Activated T-helper 1 cell treated with anti-CD3 and anti-CD28 coated beads, Interleukin-12 subunit alpha, Interleukin-12 subunit beta, Interleukin-2, Interleukin-4 antibody, amounts not matched to agents 30 ng/mL and 10 ng/mL and 1 ng/mL, durations not matched to agents 14 hours and 24 hours and 36 hours (primary cell): Measurements from ENCODE around the gene AADACL3. TPM values are rescaled to one million over a fixed set of nuclear protein-coding genes. Genes with fewer than 3 reads are reported as not detected.
"Not testable (repeated sequence)": the region's sequence is repeated elsewhere in the genome, so short reads cannot be mapped to it uniquely, and the experiment has no call there.

ENCODE experiments used
- DNase-seq: peaks from one replicate; pipeline ENCODE4 v3.0.0; 2021; ENCODE audit warnings: low spot score
- H3K27ac Mint-ChIP-seq: one replicate; pipeline ENCODE4 v1.8.0; 2021; ENCODE audit warnings: mild to moderate bottlenecking, mixed read lengths
- H3K27me3 Mint-ChIP-seq: one replicate; pipeline ENCODE4 v1.8.0; 2022; ENCODE audit warnings: mild to moderate bottlenecking, moderate library complexity, mixed read lengths; ENCODE audit not compliant: insufficient read depth
- H3K36me3 Mint-ChIP-seq: one replicate; pipeline ENCODE4 v1.8.0; 2021; ENCODE audit warnings: low read depth, mixed read lengths
- H3K4me1 Mint-ChIP-seq: one replicate; pipeline ENCODE4 v1.8.0; 2021; ENCODE audit warnings: low read depth, mixed read lengths
- H3K4me3 Mint-ChIP-seq: one replicate; pipeline ENCODE4 v1.8.0; 2021; ENCODE audit warnings: mild to moderate bottlenecking, moderate library complexity, mixed read lengths
- H3K9me3 Mint-ChIP-seq: one replicate; pipeline ENCODE4 v1.8.0; 2021; ENCODE audit warnings: mixed read lengths
- intact Hi-C: fragments of 100-400 bp; cut with micrococcal nuclease; formaldehyde crosslinking; loops from one replicate; pipeline ENCODE4 v1.15.1; 2024
- total RNA-seq: library from RNA; stranded (reverse); gene quantifications from 2 replicates; pipeline ENCODE4 v1.2.3, GENCODE V29; 2022

Gene AADACL3
- total RNA-seq, 1 donor from 2014 or later: not detected

DNA sequence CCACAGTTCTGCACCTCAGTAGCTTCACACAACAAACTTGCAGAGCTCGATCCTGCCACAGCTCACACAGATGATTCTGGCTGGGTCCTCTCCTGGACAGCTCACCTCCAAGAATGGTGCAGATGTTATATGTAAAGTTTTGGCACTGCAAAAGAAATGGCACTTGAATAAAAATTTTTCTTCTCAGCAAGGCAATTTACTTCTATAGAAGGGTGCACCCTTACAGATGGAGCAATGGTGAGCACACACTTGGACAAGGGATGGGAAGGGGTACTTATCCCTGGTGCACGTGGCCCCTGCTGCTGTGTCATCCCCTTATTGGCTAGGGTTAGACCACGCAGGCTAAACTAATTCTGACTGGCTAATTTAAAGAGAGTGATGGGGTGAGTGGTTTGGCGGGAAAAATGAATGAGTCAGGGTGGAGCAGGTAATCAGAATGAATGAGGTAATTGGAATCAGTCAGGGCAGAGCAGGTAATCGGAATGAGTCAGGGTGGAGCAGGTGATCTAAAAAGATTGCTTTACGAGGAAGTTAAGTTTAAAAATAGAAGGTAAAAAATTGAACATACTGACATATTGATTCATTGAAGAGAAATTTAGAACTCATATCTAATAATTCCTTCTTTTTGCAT is 12.0 kb upstream of the AADACL3 start:
- no peak for DNase-seq
- Mint-ChIP-seq H3K27me3 (peaks cover 5% of the 10 kb centered on the region), H3K9me3 (no peaks in the 10 kb centered on the region), H3K4me1 (no peaks in the 10 kb centered on the region), H3K36me3 (no peaks in the 10 kb centered on the region), H3K4me3 (no peak overlapping the region), H3K27ac (no peak overlapping the region)
- intact Hi-C loops: no loop called here

DNA sequence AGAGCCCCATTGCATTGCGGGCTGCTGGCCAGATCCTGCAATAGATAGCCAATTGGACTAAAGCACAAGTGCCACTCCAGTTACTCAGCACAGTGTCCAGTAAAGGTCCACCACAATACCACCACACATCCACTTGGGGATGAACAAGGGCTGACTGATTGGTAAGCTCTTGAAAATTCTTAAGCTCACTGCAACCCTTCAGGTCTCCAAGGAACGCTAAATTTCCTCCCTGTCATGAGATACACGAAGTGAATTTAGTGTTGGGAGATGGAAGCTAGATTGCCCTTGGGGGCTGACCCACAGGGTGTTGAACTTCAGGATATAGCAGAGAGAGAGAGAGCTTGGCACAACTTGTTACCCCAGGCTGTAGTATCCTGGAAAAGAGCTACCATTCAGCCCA is 9.8 kb upstream of the AADACL3 start:
- no peak overlapping the region for H3K4me3 Mint-ChIP-seq
- no peaks in the 10 kb centered on the region for H3K9me3 Mint-ChIP-seq
- H3K4me1 Mint-ChIP-seq: no peaks in the 10 kb centered on the region
- no peak overlapping the region for H3K27ac Mint-ChIP-seq
- no peak for DNase-seq
- H3K27me3 Mint-ChIP-seq: no peaks in the 10 kb centered on the region
- intact Hi-C loops: no loop called here
- no peaks in the 10 kb centered on the region for H3K36me3 Mint-ChIP-seq

DNA sequence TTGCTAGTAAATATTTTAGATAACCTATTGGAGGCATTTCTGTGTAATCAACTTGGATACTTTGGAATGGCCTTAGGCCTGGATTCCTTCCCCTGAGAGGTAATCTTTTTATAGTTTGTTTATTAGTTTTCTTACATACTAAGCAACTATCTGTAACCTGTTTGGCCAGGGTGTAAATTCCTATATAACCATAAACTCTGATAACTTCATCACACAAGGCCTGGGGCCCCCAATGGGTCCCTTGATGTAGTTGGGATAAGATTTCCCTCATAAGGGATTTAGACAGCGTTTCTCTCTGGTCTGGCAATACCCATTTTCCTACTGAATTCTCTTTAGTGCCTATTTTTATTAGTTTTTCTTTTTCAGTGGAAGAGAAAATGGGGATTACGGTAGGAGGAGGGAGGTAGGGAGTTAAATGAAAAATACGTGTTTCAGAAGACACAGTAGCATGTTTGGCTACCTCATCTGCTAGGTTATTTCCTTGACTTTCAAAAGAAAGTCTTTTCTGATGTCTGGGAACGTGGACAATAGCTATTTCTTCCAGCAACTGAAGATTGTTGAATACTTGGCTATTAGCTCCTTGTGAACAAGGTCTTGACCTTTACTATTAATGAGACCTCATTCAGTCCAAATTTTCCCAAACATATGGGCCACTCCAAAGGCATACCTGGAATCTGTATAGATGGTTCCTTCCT is 7.4 kb upstream of the AADACL3 start:
- Mint-ChIP-seq H3K27ac (no peak overlapping the region), H3K36me3 (no peaks in the 10 kb centered on the region), H3K4me3 (no peak overlapping the region), H3K9me3 (no peaks in the 10 kb centered on the region), H3K27me3 (peaks cover 7% of the 10 kb centered on the region), H3K4me1 (no peaks in the 10 kb centered on the region)
- DNase-seq: no peak
- intact Hi-C loops: no loop called here

DNA sequence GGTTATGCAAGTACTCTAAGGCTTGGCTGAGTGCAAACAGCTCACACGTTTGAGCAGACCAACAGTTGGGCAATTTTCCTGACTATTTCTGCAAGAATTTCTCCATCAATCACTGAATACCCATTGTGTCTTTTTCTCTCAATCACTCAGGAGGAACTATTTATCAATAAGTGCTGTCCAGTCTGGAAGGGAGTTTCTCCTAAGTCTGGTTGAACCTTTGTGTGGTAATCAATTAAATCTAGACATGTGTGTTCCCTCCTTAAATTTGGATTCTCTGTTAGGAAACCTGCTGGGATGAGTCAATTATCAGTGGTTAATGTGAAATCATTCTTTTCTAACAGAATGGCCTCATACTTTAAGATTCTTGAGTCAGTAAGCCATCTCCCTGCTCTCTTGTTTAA is 6.8 kb upstream of the AADACL3 start:
- intact Hi-C loops: no loop called here
- peaks cover 7% of the 10 kb centered on the region for H3K27me3 Mint-ChIP-seq
- no peak overlapping the region for H3K27ac Mint-ChIP-seq
- H3K4me3 Mint-ChIP-seq: no peak overlapping the region
- no peak for DNase-seq
- no peaks in the 10 kb centered on the region for H3K4me1 Mint-ChIP-seq
- no peaks in the 10 kb centered on the region for H3K36me3 Mint-ChIP-seq
- no peaks in the 10 kb centered on the region for H3K9me3 Mint-ChIP-seq

DNA sequence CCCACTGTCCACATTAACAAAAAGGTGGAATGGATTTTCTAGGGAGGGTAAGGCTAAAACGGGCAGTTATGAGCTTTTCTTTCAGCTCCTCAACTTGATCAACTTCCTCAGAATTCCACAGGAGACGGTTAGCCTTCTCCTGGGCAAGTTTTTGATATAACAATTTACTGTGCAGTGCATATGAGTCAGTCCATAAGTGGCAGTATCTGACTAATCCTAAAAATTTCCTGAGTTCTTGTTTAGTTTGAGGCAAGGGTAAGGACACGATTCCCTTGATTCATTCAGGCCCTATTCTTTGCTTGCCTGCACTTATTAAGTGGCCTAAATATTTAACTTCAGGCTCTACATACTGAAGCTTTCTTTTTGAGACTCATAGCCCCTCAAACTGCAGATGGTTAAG is 6.2 kb upstream of the AADACL3 start:
- Mint-ChIP-seq H3K36me3 (no peaks in the 10 kb centered on the region), H3K9me3 (no peaks in the 10 kb centered on the region), H3K27ac (no peak overlapping the region), H3K4me3 (no peak overlapping the region), H3K27me3 (peaks cover 7% of the 10 kb centered on the region), H3K4me1 (no peaks in the 10 kb centered on the region)
- intact Hi-C loops: no loop called here
- no peak for DNase-seq

DNA sequence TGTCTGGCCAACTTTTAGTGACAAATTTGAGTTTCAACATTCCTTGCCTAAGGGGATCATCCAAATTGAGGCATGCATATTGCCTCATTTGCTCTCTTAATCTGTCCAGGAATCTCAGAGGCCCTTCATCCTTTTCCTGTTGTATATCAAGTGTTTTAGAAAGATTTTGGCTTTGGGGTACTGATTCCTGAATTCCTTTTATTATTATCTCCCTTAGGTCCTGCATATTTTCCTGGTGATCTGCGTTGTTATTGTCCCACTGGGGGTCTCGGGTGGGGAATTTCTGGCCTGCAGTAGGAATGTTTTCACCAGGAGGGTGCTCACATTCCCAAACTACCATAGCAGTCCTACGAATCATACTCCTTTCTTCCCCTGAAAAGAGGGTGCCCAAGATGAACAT is 4.4 kb upstream of the AADACL3 start:
- H3K4me3 Mint-ChIP-seq: no peak overlapping the region
- no peaks in the 10 kb centered on the region for H3K36me3 Mint-ChIP-seq
- no peak overlapping the region for H3K27ac Mint-ChIP-seq
- intact Hi-C loops: no loop called here
- no peaks in the 10 kb centered on the region for H3K9me3 Mint-ChIP-seq
- DNase-seq: no peak
- H3K27me3 Mint-ChIP-seq: peaks cover 12% of the 10 kb centered on the region
- no peaks in the 10 kb centered on the region for H3K4me1 Mint-ChIP-seq

DNA sequence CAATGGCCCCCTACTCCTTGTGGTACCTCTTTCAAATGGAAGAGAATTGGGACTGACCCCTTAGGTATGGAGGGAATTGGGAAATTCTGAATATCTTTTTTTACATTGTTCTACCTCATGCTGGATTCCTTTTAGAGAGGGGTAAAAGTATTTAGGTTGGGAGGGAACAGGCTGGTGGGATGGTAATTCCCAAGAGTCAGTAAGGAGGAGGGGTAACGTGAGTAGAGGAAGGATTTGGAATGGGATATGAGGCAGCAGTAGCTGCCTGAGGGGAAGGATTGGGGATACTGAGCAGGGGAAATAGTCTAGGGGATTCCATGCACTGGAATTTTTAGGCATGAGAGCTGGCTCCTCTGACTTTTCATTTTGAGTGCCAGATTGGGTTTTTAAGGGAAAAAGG is 3.8 kb upstream of the AADACL3 start:
- Mint-ChIP-seq H3K27ac (no peak overlapping the region), H3K9me3 (no peaks in the 10 kb centered on the region), H3K27me3 (peaks cover 12% of the 10 kb centered on the region), H3K4me1 (no peaks in the 10 kb centered on the region), H3K4me3 (no peak overlapping the region), H3K36me3 (no peaks in the 10 kb centered on the region)
- intact Hi-C loops: no loop called here
- no peak for DNase-seq

DNA sequence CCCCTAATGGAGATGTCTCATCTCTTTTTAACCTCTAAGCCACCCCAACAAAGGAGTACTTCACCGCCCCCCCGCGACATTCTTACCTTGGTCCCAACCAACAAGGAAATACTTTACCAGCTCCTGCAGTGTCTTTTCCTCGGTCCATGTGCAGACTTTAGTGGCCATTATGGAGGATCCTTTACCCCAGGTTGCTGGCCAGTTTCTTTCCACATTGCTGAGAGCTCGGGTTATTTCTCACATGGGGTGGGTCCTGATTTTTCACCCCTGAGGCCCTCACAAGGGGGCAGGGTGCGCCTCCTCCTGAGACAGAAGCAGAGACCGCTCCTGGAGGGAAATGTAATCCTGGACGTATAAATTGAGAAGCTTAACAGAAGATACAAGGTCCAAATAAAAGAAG is 3.0 kb upstream of the AADACL3 start:
- H3K36me3 Mint-ChIP-seq: no peaks in the 10 kb centered on the region
- H3K27ac Mint-ChIP-seq: no peak overlapping the region
- H3K9me3 Mint-ChIP-seq: no peaks in the 10 kb centered on the region
- H3K27me3 Mint-ChIP-seq: peaks cover 12% of the 10 kb centered on the region
- no peaks in the 10 kb centered on the region for H3K4me1 Mint-ChIP-seq
- no peak overlapping the region for H3K4me3 Mint-ChIP-seq
- intact Hi-C loops: no loop called here
- DNase-seq: no peak

DNA sequence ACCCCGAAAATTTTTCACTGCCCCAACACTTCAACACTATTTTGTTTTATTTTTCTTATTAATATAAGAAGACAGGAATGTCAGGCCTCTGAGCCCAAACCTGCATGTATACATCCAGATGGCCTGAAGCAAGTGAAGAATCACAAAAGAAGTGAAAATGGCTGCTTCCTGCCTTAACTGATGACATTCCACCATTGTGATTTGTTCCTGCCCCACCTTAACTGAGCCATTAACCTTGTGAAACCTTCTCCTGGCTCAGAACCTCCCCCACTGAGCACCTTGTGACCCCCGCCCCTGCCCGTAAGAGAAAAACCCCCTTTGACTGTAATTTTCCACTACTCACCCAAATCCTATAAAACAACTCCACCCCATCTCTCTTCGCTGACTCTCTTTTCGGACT is 2.3 kb upstream of the AADACL3 start:
- H3K4me1 Mint-ChIP-seq, H3K36me3 Mint-ChIP-seq, DNase-seq, H3K27ac Mint-ChIP-seq, H3K4me3 Mint-ChIP-seq, intact Hi-C loops, H3K9me3 Mint-ChIP-seq: not testable (repeated sequence)
- peaks cover 12% of the 10 kb centered on the region for H3K27me3 Mint-ChIP-seq

DNA sequence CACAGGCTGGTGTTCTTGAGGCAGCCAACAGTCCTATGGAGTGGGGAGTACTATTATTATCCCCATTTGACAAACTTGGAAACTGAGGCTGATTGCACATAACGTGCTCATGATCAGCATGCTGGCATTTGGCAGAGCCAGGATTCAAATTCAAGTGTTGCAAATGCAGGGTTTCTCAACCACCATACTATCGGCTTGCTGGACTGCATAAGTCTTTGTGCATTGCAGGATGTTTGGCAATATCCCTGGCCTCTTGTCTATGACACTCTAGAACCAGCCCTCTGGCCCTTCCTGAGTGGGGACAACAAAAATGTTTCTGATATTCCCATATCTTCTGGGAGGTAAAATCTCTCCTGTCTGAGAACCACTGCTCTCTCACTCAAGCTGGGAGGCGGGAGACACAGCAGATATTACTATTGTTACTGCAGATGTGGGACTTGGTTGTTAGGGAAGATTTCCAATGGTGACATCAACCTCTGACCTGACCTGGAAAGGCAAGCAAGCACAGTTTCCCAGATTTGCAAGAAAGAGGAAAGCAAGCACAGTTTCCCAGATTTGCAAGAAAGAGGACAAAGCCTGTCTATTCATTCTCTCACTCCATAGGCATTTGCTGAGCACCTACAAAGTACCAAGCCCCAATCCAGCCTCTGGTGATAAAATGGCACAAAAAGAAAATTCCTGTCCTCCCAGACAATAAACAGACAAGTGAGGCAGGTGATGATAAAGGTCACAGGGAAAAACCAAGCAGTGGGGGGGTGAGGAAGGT is 1.0 kb upstream of the AADACL3 start:
- H3K9me3 Mint-ChIP-seq: no peaks in the 10 kb centered on the region
- H3K36me3 Mint-ChIP-seq: no peaks in the 10 kb centered on the region
- DNase-seq: no peak
- H3K27ac Mint-ChIP-seq: no peak overlapping the region
- H3K4me3 Mint-ChIP-seq: no peak overlapping the region
- intact Hi-C loops: no loop called here
- no peaks in the 10 kb centered on the region for H3K4me1 Mint-ChIP-seq
- H3K27me3 Mint-ChIP-seq: peaks cover 12% of the 10 kb centered on the region

DNA sequence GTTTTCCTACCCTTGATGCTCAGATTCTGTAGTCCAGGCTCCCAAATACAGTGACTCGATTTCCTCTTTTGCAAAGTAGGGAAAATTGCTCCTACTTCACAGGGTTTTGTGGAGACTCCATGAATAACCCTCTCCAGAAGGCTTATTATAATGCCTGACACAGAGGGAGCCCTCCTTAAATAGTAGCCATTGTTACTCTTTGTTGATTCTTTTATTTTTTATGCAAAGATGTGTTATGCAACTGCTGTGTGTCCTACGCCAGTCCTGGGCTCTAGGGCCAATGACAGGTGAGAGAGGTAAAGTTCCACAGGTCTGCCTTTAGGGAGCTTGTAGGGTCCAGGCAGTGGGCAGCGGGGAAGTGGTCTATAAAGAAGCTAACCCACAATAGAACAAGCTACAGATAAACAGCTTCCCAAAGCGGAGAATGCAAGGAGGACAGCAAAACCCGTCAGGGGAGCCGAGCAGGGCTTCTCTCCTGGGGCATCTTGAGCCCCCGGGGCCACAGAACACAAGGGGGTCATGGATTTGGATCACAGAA is 1.5 kb downstream of the AADACL3 start:
- no peaks in the 10 kb centered on the region for H3K4me1 Mint-ChIP-seq
- no peak overlapping the region for H3K4me3 Mint-ChIP-seq
- peaks cover 11% of the 10 kb centered on the region for H3K27me3 Mint-ChIP-seq
- H3K9me3 Mint-ChIP-seq: no peaks in the 10 kb centered on the region
- H3K36me3 Mint-ChIP-seq: no peaks in the 10 kb centered on the region
- H3K27ac Mint-ChIP-seq: no peak overlapping the region
- intact Hi-C loops: no loop called here
- no peak for DNase-seq

DNA sequence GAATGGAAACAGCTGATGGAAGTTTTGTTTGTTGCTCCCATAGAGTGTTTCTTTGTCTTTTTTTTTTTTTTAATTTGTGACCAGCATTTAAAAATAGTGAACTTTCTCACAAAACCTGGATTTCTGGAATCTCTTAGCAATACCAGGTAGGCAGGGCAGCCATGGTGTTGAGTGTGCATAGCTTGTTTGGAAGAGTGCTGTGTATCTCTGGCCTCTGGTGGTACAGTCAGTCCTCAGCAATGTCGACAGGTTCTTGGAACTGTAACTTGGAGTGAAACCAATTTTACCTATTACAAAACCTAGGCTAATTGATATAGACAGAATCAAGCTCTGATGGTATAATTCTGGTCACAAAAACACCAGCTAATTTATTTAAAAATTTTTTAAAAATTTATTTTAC is 6.7 kb downstream of the AADACL3 start:
- Mint-ChIP-seq H3K4me1 (no peaks in the 10 kb centered on the region), H3K27ac (no peak overlapping the region), H3K9me3 (no peaks in the 10 kb centered on the region), H3K27me3 (peaks cover 16% of the 10 kb centered on the region), H3K4me3 (no peak overlapping the region), H3K36me3 (no peaks in the 10 kb centered on the region)
- intact Hi-C loops: no loop called here
- DNase-seq: no peak

DNA sequence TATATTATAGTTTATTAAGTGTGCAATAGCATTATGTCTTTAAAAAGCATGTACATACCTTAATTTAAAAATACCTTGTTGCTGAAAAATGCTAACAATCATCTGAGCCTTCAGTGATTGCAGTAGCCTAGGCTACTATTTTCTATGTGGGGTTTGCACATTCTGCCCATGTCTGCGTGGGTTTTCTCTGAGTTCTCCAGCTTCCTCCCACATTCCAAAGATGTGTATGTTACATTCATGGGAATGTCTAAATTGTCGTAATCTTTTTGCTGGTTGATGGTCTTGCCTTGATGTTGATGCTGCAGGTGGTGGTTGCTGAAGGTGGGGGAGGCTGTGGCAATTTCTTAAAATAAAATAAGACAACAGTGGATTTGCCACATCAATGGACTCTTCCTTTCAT is 12.5 kb downstream of the AADACL3 start:
- H3K27ac Mint-ChIP-seq: no peak overlapping the region
- H3K36me3 Mint-ChIP-seq: no peaks in the 10 kb centered on the region
- H3K27me3 Mint-ChIP-seq: peaks cover 18% of the 10 kb centered on the region
- DNase-seq: no peak
- H3K4me3 Mint-ChIP-seq: no peak overlapping the region
- intact Hi-C loops: no loop called here
- H3K4me1 Mint-ChIP-seq: no peaks in the 10 kb centered on the region
- H3K9me3 Mint-ChIP-seq: peaks cover 6% of the 10 kb centered on the region
